Immature natural killer cell (primary cell): ENCODE measurements around the gene TET1. TPM values are rescaled to one million over a fixed set of nuclear protein-coding genes. Genes with fewer than 3 reads are reported as not detected.
"Not testable (repeated sequence)": the region's sequence is repeated elsewhere in the genome, so short reads cannot be mapped to it uniquely, and the experiment has no call there.

Experiments used
- DNase-seq, 3 donors: peaks; one replicate each; pipeline ENCODE4 v3.0.0; 2022; ENCODE audit warnings: mixed read lengths in 1 of 3
- H3K27ac Mint-ChIP-seq, 6 donors: one replicate each; pipeline ENCODE4 v1.8.0; 2020; ENCODE audit warnings: mixed read lengths in 6 of 6, mild to moderate bottlenecking in 5 of 6, inconsistent platforms in 4 of 6, moderate library complexity in 3 of 6
- H3K27me3 Mint-ChIP-seq, 3 donors: one replicate each; pipeline ENCODE4 v1.8.0; 2020 to 2021; ENCODE audit warnings: low read depth in 3 of 3, mild to moderate bottlenecking in 3 of 3, mixed read lengths in 3 of 3, moderate library complexity in 3 of 3, inconsistent platforms in 1 of 3
- H3K36me3 Mint-ChIP-seq, 3 donors: one replicate each; pipeline ENCODE4 v1.8.0; 2020; ENCODE audit warnings: mixed read lengths in 3 of 3, inconsistent platforms in 2 of 3, mild to moderate bottlenecking in 2 of 3
- H3K4me1 Mint-ChIP-seq, 2 donors: one replicate each; pipeline ENCODE4 v1.8.0; 2020; ENCODE audit warnings: inconsistent platforms in 2 of 2, mild to moderate bottlenecking in 2 of 2, mixed read lengths in 2 of 2, moderate library complexity in 1 of 2
- H3K4me3 Mint-ChIP-seq, 5 donors: one replicate each; pipeline ENCODE4 v1.8.0; 2020; ENCODE audit warnings: mild to moderate bottlenecking in 5 of 5, mixed read lengths in 5 of 5, inconsistent platforms in 3 of 5, moderate library complexity in 3 of 5
- H3K9me3 Mint-ChIP-seq, 6 donors: one replicate each; pipeline ENCODE4 v1.8.0; 2020; ENCODE audit warnings: mild to moderate bottlenecking in 6 of 6, mixed read lengths in 6 of 6, inconsistent platforms in 4 of 6, moderate library complexity in 3 of 6
- polyA plus RNA-seq, 3 donors: library from polyadenylated mRNA; unstranded; fragments of 300-500 nt; fragmentation: Illumina TruSeq; gene quantifications; one replicate each; pipeline ENCODE4 v1.2.3, GENCODE V29; 2021

Gene TET1
- polyA plus RNA-seq, 3 donors from 2014 or later = 0.40 to 1.5 TPM; not detected in 1

DNA sequence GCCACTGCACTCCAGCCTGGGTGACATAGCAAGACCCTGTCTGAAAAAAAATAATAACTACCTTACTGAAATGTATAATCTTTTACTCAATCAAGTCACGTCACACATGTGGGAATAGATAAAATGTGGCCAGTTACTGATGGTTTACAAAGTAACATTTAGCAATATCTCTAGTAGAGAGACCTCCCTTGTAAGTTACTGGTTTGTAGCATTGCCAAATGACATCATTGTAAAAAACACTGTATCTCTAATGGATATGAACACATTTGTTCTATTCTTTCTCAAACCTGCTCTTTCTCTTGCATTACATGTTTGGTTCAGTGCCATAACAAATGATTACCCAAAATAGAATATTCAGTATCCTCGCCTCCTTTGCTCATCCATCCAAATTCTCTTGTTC, 18.8 kb downstream of the TET1 start:
- H3K27ac Mint-ChIP-seq = no peak overlapping the region
- peaks cover 0 to 2% (median 0%) of the 10 kb centered on the region in 3 donors for H3K27me3 Mint-ChIP-seq
- DNase-seq = no peak
- no peak overlapping the region for H3K4me3 Mint-ChIP-seq
- H3K9me3 Mint-ChIP-seq = peaks cover 0 to 2% (median 0%) of the 10 kb centered on the region in 6 donors
- no peaks in the 10 kb centered on the region for H3K36me3 Mint-ChIP-seq
- H3K4me1 Mint-ChIP-seq = no peaks in the 10 kb centered on the region

DNA sequence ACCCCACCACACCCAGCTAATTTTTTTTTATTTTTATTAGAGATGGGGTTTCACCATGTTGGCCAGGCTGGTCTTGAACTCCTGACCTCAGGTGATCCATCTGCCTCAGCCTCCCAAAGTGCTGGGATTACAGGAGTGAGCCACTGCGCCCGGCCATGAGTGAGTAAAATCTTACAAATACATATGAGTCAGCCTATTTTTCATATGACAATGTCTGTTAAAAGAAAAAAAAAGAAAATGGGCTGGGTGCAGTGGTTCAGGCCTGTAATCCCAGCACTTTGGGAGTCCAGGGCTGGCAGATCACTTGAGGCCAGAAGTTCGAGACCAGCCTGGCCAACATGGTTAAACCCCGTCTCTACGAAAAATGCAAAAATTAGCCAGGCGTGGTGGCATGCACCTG, 24.1 kb downstream of the TET1 start:
- not testable (repeated sequence) for H3K9me3 Mint-ChIP-seq, H3K36me3 Mint-ChIP-seq, H3K4me3 Mint-ChIP-seq, H3K27me3 Mint-ChIP-seq, H3K4me1 Mint-ChIP-seq, H3K27ac Mint-ChIP-seq, DNase-seq

- H3K27me3 Mint-ChIP-seq = peaks cover 0 to 2% (median 0%) of the 10 kb centered on the region in 3 donors
- H3K4me1 Mint-ChIP-seq = no peaks in the 10 kb centered on the region
- DNase-seq = no peak
- no peaks in the 10 kb centered on the region for H3K9me3 Mint-ChIP-seq
- H3K36me3 Mint-ChIP-seq = no peaks in the 10 kb centered on the region
- no peak overlapping the region for H3K4me3 Mint-ChIP-seq
- no peak overlapping the region for H3K27ac Mint-ChIP-seq
Observed at GRCh38 chr10:68586606-68587305, 26.6 kb downstream of the TET1 start.

GRCh38 chr10:68594405-68594804, 34.3 kb downstream of the TET1 start:
- Mint-ChIP-seq H3K4me3 (no peak overlapping the region), H3K27me3 (peaks cover 0 to 2% (median 1%) of the 10 kb centered on the region in 3 donors), H3K4me1 (no peaks in the 10 kb centered on the region), H3K27ac (no peak overlapping the region), H3K36me3 (no peaks in the 10 kb centered on the region), H3K9me3 (no peaks in the 10 kb centered on the region)
- DNase-seq = no peak

DNA sequence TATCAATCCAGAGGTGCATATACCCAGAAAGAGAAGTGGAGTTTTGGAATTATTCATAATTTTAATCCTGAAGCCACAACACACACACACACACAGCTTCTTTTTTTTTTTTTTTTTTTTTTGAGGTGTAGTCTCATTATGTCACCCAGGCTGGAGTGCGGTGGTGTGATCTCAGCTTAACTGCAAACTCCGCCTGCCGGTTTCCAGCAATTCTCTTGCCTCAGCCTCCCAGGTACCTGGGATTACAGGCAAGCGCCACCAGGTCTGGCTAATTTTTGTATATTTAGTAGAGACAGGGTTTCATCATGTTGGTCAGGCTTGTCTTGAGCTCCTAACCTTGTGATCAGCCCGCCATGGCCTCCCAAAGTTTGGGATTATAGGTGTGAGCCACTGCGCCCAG, 35.4 kb downstream of the TET1 start:
- DNase-seq = no peak
- Mint-ChIP-seq H3K27ac (no peak overlapping the region), H3K27me3 (peaks cover 0 to 7% (median 1%) of the 10 kb centered on the region in 3 donors), H3K4me3 (no peak overlapping the region), H3K36me3 (no peaks in the 10 kb centered on the region), H3K4me1 (peaks cover 8% of the 10 kb centered on the region in 2 donors), H3K9me3 (no peaks in the 10 kb centered on the region)

DNA sequence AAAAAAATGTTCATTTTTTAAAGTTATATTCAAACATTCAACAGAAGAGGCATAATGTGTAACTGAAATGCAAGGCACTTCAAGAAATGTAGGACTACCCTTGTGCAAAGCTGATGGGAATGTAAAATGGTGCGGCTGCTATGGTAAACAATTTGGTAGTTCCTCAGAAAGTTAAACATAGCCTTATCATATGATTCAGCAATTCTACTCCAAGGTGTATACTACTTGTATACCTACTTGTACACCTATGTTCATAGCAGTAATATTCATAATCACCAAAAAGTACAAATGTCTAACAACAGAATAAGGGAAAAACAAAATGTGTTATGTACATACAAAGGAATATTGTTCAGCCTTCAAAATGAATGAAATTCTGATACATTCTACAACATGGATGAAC, 37.3 kb downstream of the TET1 start:
- no peak for DNase-seq
- H3K27me3 Mint-ChIP-seq = peaks cover 0 to 7% (median 1%) of the 10 kb centered on the region in 3 donors
- H3K36me3 Mint-ChIP-seq = no peaks in the 10 kb centered on the region
- peaks cover 25 to 27% of the 10 kb centered on the region in 2 donors for H3K4me1 Mint-ChIP-seq
- no peaks in the 10 kb centered on the region for H3K9me3 Mint-ChIP-seq
- no peak overlapping the region for H3K4me3 Mint-ChIP-seq
- H3K27ac Mint-ChIP-seq = peak overlapping the region in 1 of 6 donors; percentile 23

DNA sequence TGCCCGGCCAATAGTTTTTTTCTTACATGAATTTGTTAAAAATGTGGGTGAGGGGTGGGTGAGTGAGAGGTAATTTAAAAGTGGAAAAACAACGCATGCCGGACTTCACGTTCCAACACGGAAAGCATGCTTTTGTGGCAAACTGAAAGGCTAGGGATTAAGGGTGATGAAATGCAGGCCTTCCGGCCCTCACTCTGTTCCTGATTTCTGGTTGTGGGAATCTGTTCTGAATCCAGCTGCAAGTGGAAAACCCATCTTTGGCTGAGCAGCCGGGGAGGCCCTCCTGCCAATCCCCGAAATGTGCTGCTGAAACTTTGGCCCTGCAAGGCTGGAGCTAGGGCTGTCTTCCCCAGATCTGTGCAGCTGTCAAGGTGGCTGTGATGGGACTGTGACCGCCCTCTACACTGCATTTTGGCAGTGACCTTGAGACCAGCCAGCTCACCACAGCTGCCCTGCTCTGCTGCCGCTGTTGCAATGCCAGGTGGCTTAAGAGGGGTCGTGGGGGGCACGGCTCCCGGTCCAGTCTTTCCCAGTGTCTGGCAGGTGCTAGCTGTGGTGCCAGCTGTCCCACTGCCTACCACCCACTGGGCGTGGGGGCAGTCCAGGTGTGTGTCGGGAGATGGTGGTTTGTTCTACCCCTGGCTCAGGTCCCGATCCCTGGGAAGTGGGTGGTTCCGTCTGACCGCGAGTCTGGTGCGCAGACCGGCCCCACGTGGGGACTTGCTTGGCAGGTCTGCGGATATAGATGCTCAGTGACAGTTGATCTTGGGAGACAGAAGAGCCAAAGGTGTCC, 39.0 kb downstream of the TET1 start:
- no peak for DNase-seq
- Mint-ChIP-seq H3K4me1 (peaks cover 31 to 32% of the 10 kb centered on the region in 2 donors), H3K4me3 (peak overlapping the region; percentile 56 to 95 (median 92)), H3K27ac (peak overlapping the region in 1 of 6 donors; percentile 64), H3K9me3 (no peaks in the 10 kb centered on the region), H3K36me3 (peaks cover 0 to 4% (median 0%) of the 10 kb centered on the region in 3 donors), H3K27me3 (peaks cover 0 to 7% (median 1%) of the 10 kb centered on the region in 3 donors)

DNA sequence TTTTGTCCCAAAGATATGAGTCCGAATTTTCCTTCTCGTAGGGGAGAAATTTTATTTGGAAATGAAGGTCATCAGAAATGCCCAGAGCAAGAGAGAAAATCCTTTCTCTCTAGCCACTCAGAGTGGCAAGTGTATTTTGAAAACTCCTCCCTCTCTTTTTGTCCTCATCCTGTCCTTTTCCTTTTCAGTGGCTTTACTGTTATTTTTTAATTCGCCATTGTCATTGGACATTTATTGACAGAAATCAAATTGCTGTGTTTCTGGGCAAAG, 39.6 kb downstream of the TET1 start:
- DNase-seq = no peak
- Mint-ChIP-seq H3K4me3 (peak overlapping the region; percentile 87 to 95 (median 92)), H3K4me1 (peaks cover 31 to 32% of the 10 kb centered on the region in 2 donors), H3K27me3 (peaks cover 0 to 7% (median 1%) of the 10 kb centered on the region in 3 donors), H3K9me3 (no peaks in the 10 kb centered on the region), H3K27ac (peak overlapping the region in 5 of 6 donors; percentile 70 to 89 (median 83)), H3K36me3 (peaks cover 0 to 9% (median 0%) of the 10 kb centered on the region in 3 donors)

DNA sequence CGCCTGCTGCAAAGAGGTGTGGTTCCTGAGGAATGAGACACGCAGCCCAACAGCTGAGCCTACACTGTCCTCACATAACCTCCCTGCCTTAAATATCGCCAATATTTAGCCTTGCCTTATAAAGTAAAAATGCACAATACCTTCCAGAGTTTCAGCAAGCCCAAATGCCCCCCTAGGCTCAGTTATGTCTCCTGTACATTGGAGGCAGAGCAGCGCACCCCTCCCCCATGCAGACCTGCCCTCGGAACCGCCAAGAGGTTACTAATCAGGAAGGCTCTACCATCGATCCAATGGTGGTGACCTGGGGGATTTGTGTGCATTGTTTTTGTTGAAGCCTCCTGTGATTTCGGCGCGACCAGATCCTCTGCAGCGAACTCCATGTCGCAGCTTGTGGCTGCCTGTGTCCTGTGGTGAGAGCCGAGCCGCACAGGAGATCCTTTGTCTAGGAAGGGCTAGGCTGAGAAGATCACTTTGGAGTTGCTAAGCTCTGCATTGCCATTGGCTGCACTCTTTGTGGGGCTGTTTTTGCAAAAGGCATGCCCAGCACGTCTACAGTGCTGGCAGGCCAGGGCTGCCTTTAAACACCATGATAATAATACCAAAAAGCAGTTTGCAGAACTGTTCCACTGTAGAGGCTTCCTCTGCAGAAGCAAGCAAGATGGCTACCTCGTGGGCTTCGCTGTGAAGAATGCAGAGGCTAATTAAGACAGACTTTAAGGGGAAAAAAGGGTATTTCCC, 40.1 kb downstream of the TET1 start:
- peak; percentile 39 to 61 (median 47) for DNase-seq
- H3K4me3 Mint-ChIP-seq = peak overlapping the region; percentile 87 to 95 (median 92)

DNA sequence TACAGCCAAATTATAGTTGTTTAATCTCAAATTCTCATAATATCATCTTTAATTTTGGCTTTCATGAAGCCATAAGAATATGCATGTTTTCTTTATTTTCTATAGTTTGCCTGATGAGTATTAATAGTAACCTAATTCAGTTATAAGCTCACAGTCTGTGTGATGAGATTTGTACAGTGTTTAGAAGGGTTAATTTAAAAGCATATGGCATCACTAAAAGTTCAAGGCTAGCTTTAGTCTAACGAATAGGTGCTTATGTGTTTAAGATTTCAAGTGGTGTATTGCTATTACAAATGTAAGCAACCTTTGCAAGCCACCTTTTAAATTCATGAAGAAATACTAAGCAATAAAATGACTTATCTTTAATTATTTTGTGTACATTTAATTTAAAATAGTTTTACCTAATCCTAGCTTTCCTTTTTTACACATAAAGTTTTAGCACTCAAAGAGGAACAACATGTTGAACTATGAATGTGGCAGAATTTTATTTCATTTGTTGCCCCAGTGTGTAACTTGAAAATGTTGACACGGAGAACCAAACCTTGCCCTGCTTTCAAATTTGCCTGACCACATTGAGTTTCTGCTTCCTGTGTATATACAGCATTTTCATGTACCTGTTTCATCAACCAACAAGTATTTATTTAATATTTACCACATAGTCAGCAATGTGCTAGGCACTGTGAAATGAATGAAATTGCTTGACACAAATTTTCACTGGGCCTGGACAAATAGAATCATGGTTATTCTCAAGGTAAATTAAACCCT, 41.5 kb downstream of the TET1 start:
- peak overlapping the region; percentile 87 to 95 (median 92) for H3K4me3 Mint-ChIP-seq
- DNase-seq = no peak
- peaks cover 31 to 32% of the 10 kb centered on the region in 2 donors for H3K4me1 Mint-ChIP-seq
- H3K36me3 Mint-ChIP-seq = peaks cover 0 to 9% (median 0%) of the 10 kb centered on the region in 3 donors
- no peaks in the 10 kb centered on the region for H3K9me3 Mint-ChIP-seq
- peak overlapping the region in 5 of 6 donors; percentile 48 to 82 (median 57) for H3K27ac Mint-ChIP-seq
- peaks cover 0 to 5% (median 1%) of the 10 kb centered on the region in 3 donors for H3K27me3 Mint-ChIP-seq

More for the DNA sequence above, 40.1 kb downstream of the TET1 start:
- Mint-ChIP-seq H3K36me3 (peaks cover 0 to 9% (median 0%) of the 10 kb centered on the region in 3 donors), H3K27me3 (peaks cover 0 to 6% (median 1%) of the 10 kb centered on the region in 3 donors), H3K4me1 (peaks cover 31 to 32% of the 10 kb centered on the region in 2 donors), H3K9me3 (no peaks in the 10 kb centered on the region), H3K27ac (peak overlapping the region; percentile 70 to 89 (median 85))

DNA sequence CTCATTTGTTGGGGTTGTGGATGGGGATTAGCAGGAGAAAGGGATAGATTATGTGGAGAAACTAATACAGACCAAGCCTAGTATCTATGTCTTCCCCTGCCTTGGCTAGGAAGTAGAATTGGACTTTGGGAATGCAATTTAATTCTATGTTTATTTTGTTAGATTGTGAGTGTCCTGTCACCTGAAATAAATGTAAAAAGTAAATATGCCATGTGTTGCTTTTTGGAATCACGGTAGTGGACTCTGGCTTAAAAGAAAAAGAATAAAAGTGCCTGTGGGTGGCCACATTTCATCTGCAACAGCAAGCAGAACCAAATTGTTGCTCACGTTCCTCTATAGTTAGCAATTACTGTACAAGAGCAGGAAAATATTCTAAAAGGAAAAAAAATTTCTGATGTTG, 42.3 kb downstream of the TET1 start:
- peaks cover 31 to 32% of the 10 kb centered on the region in 2 donors for H3K4me1 Mint-ChIP-seq
- H3K36me3 Mint-ChIP-seq = peaks cover 0 to 9% (median 4%) of the 10 kb centered on the region in 3 donors
- peaks cover 0 to 5% (median 1%) of the 10 kb centered on the region in 3 donors for H3K27me3 Mint-ChIP-seq
- DNase-seq = no peak
- peak overlapping the region in 3 of 6 donors; percentile 25 to 82 (median 38) for H3K27ac Mint-ChIP-seq
- no peaks in the 10 kb centered on the region for H3K9me3 Mint-ChIP-seq
- peak overlapping the region; percentile 54 to 95 (median 70) for H3K4me3 Mint-ChIP-seq

- Mint-ChIP-seq H3K9me3 (no peaks in the 10 kb centered on the region), H3K4me3 (no peak overlapping the region), H3K4me1 (peaks cover 31 to 32% of the 10 kb centered on the region in 2 donors), H3K27me3 (peaks cover 0 to 5% (median 0%) of the 10 kb centered on the region in 3 donors), H3K27ac (no peak overlapping the region), H3K36me3 (peaks cover 0 to 9% (median 4%) of the 10 kb centered on the region in 3 donors)
- DNase-seq = no peak
Observed at GRCh38 chr10:68603766-68604165, 43.6 kb downstream of the TET1 start.

DNA sequence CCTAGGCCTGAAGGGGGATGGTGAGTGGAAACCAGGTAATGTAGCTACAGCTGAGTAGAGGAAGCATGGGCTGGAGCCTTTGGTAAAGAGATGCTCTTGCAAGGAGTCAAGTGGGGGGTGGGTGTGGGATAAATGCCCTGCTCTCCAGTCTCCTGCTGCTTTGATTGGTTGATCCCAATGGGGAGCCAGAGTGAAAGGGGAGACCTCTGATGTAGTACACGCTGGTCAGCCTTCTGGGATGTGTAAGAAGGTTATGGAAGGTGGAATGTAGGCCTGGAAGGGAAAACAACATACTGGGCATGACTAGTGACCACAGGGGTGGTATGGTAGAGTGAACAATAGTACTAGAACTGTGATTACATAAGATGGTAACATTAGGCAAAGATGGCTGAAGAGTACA, 44.3 kb downstream of the TET1 start:
- H3K27ac Mint-ChIP-seq = peak overlapping the region in 1 of 6 donors; percentile 51
- H3K36me3 Mint-ChIP-seq = peaks cover 0 to 9% (median 4%) of the 10 kb centered on the region in 3 donors
- H3K9me3 Mint-ChIP-seq = no peaks in the 10 kb centered on the region
- peaks cover 31 to 32% of the 10 kb centered on the region in 2 donors for H3K4me1 Mint-ChIP-seq
- DNase-seq = no peak
- no peak overlapping the region for H3K4me3 Mint-ChIP-seq
- peaks cover 0 to 5% (median 0%) of the 10 kb centered on the region in 3 donors for H3K27me3 Mint-ChIP-seq
